ENCODE measurements around the gene KLHL29. TPM values are rescaled to one million over a fixed set of nuclear protein-coding genes. Genes with fewer than 3 reads are reported as not detected.

Gene KLHL29
- total RNA-seq, 1 experiment from 2014 or later: 2.6 TPM

DNA sequence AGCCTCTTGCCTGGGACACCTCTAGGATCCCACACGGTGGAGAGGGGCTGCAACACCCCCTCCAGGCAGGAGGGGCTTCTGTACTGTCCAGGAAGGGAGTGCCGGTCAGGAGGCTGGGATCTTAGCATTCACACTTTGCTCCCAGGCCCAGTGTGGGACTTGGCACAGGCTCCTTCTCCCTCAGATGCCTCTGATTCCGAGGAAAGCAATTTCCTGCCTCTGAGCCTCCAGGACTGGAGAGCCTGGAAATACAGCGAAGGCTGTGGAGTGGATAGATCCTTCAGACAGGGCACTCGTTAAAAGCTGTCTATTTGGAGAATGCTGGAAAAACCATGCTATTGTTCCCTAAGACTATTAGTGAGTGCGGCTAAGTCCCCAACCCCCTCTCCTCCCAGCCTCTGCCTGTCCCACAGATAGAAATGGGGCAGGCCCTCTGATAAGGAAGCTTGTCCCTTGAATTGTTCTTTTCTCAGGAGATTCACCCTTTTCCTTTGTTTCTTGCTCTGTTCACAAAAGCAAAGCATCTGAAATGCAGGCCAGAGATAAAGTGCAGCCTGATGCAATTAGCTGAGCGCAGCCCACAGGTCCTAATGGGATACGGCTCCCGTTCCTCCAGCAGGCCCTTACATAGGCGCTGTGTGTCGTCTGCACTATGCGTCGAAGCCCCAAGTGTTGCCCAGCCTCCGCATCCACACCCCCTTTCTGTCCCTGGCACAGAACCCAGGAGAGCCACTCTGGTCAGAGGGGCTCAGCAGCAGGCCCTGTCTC is 252.2 kb downstream of the KLHL29 start:
- DNase-seq (no peak), ATAC-seq (no peak)
- Histone ChIP-seq H3F3A (ENCODE audit: low read length, unreplicated experiment) (no peaks in the 10 kb centered on the region), H3K9ac (ENCODE audit: low read length) (no peak overlapping the region), H3K4me1 (ENCODE audit: insufficient read depth, low read length) (no peaks in the 10 kb centered on the region), H2AFZ (ENCODE audit: low read length) (no peak overlapping the region), H4K20me1 (ENCODE audit: low read length) (no peaks in the 10 kb centered on the region), H3K79me2 (ENCODE audit: low read length) (no peaks in the 10 kb centered on the region), H3K9me2 (replicated peaks; ENCODE audit: low read length) (no peaks in the 10 kb centered on the region), H3K4me2 (ENCODE audit: low read length) (no peak overlapping the region), H3K36me3 (ENCODE audit: low read depth, low read length) (no peaks in the 10 kb centered on the region), H3K27ac (ENCODE audit: low read length) (no peak overlapping the region), H3K27me3 (ENCODE audit: low read length) (no peaks in the 10 kb centered on the region), H3K9me3 (ENCODE audit: low read length) (no peaks in the 10 kb centered on the region), H3K4me3 (ENCODE audit: low read length) (no peak overlapping the region)
- BruUV-seq (replicated peaks): no TSS peak
- TF ChIP-seq, protein P1, sequence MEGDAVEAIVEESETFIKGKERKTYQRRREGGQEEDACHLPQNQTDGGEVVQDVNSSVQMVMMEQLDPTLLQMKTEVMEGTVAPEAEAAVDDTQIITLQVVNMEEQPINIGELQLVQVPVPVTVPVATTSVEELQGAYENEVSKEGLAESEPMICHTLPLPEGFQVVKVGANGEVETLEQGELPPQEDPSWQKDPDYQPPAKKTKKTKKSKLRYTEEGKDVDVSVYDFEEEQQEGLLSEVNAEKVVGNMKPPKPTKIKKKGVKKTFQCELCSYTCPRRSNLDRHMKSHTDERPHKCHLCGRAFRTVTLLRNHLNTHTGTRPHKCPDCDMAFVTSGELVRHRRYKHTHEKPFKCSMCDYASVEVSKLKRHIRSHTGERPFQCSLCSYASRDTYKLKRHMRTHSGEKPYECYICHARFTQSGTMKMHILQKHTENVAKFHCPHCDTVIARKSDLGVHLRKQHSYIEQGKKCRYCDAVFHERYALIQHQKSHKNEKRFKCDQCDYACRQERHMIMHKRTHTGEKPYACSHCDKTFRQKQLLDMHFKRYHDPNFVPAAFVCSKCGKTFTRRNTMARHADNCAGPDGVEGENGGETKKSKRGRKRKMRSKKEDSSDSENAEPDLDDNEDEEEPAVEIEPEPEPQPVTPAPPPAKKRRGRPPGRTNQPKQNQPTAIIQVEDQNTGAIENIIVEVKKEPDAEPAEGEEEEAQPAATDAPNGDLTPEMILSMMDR (conservative IDR thresholded peaks at IDR 0.05; ENCODE audit: low read depth, low read length): no peak
- TF ChIP-seq EZH2 (IDR thresholded peaks at IDR 0.05; ENCODE audit: low read length, unreplicated experiment): no peak
- no peak for TF ChIP-seq EZH2phosphoT487 (IDR thresholded peaks at IDR 0.05; ENCODE audit: borderline replicate concordance, low read length)
- intact Hi-C loops (cut with micrococcal nuclease): loop anchor here (5.0 kb wide), 1 partner anchor 125 kb away; no protein-coding TSS in a partner anchor
- ChIA-PET POLR2A (ENCODE audit: unreplicated experiment) (no interaction called here), CTCF (no interaction called here)

DNA sequence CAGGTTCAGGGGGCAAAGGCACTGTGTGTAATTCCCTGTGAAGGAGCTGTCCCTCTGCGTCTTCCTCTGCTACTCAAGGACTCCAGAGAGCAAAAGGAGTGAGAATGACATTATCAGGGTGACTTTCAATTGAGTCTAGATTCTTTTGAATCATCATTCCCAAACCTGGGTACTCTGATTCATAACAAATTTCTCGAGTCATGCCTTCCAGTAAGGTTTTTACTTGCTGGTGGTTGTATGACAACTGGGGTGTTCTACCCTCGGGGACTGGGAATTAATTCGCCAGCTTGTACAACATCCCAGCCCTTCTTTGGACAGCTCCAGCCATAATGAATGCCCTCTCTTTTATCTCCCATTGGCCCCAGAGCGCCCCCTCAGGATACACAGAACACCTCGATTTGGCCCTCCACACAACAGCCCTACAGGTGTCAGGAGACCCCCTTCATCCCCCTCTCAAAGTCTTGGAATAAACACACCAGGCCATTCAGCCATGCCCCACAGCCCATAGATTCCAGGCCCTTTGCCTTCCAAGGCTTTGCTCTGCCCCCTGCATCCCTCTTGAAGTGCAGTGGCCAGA is 254.5 kb downstream of the KLHL29 start:
- Histone ChIP-seq H3K27ac (ENCODE audit: low read length) (no peak overlapping the region), H3K9me2 (replicated peaks; ENCODE audit: low read length) (no peaks in the 10 kb centered on the region), H4K20me1 (ENCODE audit: low read length) (no peaks in the 10 kb centered on the region), H3K4me2 (ENCODE audit: low read length) (no peak overlapping the region), H3K27me3 (ENCODE audit: low read length) (no peaks in the 10 kb centered on the region), H3K79me2 (ENCODE audit: low read length) (no peaks in the 10 kb centered on the region), H3K36me3 (ENCODE audit: low read depth, low read length) (no peaks in the 10 kb centered on the region), H3K9me3 (ENCODE audit: low read length) (no peaks in the 10 kb centered on the region), H3K4me3 (ENCODE audit: low read length) (no peak overlapping the region), H2AFZ (ENCODE audit: low read length) (no peak overlapping the region), H3K4me1 (ENCODE audit: insufficient read depth, low read length) (no peaks in the 10 kb centered on the region), H3K9ac (ENCODE audit: low read length) (no peak overlapping the region), H3F3A (ENCODE audit: low read length, unreplicated experiment) (no peaks in the 10 kb centered on the region)
- ChIA-PET CTCF (no interaction called here), POLR2A (ENCODE audit: unreplicated experiment) (no interaction called here)
- intact Hi-C loops (cut with micrococcal nuclease): loop anchor here (5.0 kb wide), 1 partner anchor 123 kb away; no protein-coding TSS in a partner anchor
- ATAC-seq (no peak), DNase-seq (no peak)
- BruUV-seq (replicated peaks): no TSS peak
- TF ChIP-seq, protein P1 (conservative IDR thresholded peaks at IDR 0.05; ENCODE audit: low read depth, low read length): no peak
- no peak for TF ChIP-seq EZH2phosphoT487 (IDR thresholded peaks at IDR 0.05; ENCODE audit: borderline replicate concordance, low read length)
- TF ChIP-seq EZH2 (IDR thresholded peaks at IDR 0.05; ENCODE audit: low read length, unreplicated experiment): no peak

DNA sequence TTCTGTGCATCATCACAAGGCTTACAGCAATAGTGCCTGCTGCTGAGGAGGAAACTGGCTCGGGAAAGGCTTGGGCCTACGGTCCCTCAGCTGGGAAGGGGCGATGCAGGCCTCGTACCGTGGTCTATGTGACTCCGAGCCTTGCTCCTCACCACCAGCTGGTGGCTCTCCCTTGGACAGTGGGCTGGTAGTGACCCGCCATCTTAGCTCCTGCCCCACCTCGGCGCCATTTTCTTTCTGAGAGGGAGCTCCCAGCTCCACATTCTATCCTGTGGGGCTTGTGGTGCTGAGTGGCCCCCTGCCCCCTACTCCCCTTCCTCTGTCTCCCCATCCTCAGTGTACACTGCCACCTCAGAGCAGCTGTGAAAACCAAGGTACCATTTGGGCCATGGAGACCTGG is 255.7 kb downstream of the KLHL29 start:
- CTCF ChIA-PET: no interaction called here

More for the DNA sequence above, 255.7 kb downstream of the KLHL29 start:
- no peak for ATAC-seq
- Histone ChIP-seq H2AFZ (ENCODE audit: low read length) (no peak overlapping the region), H3K9me2 (replicated peaks; ENCODE audit: low read length) (no peaks in the 10 kb centered on the region), H3K4me1 (ENCODE audit: insufficient read depth, low read length) (no peaks in the 10 kb centered on the region), H3K9me3 (ENCODE audit: low read length) (no peaks in the 10 kb centered on the region), H3K36me3 (ENCODE audit: low read depth, low read length) (no peaks in the 10 kb centered on the region), H3K79me2 (ENCODE audit: low read length) (no peaks in the 10 kb centered on the region), H3K9ac (ENCODE audit: low read length) (no peak overlapping the region), H3K4me2 (ENCODE audit: low read length) (no peak overlapping the region), H4K20me1 (ENCODE audit: low read length) (no peaks in the 10 kb centered on the region), H3K27me3 (ENCODE audit: low read length) (no peaks in the 10 kb centered on the region), H3K4me3 (ENCODE audit: low read length) (no peak overlapping the region), H3F3A (ENCODE audit: low read length, unreplicated experiment) (no peaks in the 10 kb centered on the region), H3K27ac (ENCODE audit: low read length) (no peak overlapping the region)
- DNase-seq: no peak
- intact Hi-C loops (cut with micrococcal nuclease): no loop called here
- POLR2A ChIA-PET (ENCODE audit: unreplicated experiment): no interaction called here
- TF ChIP-seq EZH2phosphoT487 (IDR thresholded peaks at IDR 0.05; ENCODE audit: borderline replicate concordance, low read length) (no peak), EZH2 (IDR thresholded peaks at IDR 0.05; ENCODE audit: low read length, unreplicated experiment) (no peak)
- TF ChIP-seq, protein P1 (conservative IDR thresholded peaks at IDR 0.05; ENCODE audit: low read depth, low read length): no peak
- no TSS peak for BruUV-seq (replicated peaks)
